ENCODE results near the gene MAFG. TPM values are rescaled to one million over a fixed set of nuclear protein-coding genes. Genes with fewer than 3 reads are reported as not detected.
A peak's percentile ranks its signal among the peaks of the same experiment; 100 is the strongest.

The MAFG gene
- total and polyA plus RNA-seq, 2 of the 13 experiments (the other 11 are each of a cell fraction or from before 2014, with no cell fraction given): 14.5 to 20.0 TPM

DNA sequence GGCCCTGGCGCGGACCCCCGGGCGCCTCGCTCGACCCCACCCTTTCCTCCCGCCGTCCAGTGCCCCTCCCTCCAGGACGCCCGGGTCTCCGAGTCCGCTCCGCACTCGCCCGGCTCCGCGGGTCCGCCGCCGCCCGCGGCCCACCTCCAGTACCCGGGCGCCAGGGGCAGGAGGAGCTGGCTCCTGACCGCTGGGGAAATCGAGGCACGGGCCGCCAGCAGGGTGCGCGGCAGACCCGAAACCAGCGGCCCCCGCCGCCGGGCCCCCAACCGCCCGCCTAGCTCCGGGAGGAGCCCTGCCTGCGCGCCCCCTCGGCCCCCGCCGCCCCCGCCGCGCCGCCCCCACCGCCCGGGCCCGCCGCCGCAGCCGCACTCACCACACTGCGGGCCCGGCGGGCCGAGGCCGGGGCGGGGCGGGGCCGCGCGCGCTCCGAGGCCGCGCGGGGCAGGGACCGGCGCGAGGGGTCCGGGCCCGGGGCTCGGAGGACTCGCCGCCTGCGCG is 333 bp downstream of the MAFG start (continued):
- TF ChIP-seq EEA1 (CRISPR knock-in tag; IDR thresholded peaks at IDR 0.05; ENCODE audit: borderline replicate concordance): 0 out of 2 replicates have a peak, but pooled peaks have one; percentile 15
- TF ChIP-seq, protein P1, sequence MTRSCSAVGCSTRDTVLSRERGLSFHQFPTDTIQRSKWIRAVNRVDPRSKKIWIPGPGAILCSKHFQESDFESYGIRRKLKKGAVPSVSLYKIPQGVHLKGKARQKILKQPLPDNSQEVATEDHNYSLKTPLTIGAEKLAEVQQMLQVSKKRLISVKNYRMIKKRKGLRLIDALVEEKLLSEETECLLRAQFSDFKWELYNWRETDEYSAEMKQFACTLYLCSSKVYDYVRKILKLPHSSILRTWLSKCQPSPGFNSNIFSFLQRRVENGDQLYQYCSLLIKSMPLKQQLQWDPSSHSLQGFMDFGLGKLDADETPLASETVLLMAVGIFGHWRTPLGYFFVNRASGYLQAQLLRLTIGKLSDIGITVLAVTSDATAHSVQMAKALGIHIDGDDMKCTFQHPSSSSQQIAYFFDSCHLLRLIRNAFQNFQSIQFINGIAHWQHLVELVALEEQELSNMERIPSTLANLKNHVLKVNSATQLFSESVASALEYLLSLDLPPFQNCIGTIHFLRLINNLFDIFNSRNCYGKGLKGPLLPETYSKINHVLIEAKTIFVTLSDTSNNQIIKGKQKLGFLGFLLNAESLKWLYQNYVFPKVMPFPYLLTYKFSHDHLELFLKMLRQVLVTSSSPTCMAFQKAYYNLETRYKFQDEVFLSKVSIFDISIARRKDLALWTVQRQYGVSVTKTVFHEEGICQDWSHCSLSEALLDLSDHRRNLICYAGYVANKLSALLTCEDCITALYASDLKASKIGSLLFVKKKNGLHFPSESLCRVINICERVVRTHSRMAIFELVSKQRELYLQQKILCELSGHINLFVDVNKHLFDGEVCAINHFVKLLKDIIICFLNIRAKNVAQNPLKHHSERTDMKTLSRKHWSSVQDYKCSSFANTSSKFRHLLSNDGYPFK (CRISPR knock-in tag; IDR thresholded peaks at IDR 0.05; ENCODE audit: borderline replicate concordance): no peak
- no peak for TF ChIP-seq ZNF607 (CRISPR knock-in tag; IDR thresholded peaks at IDR 0.05; ENCODE audit: borderline replicate concordance)
- no peak for TF ChIP-seq ZNF138 (CRISPR knock-in tag; IDR thresholded peaks at IDR 0.05; ENCODE audit: low read depth)
- TF ChIP-seq PTBP1 (IDR thresholded peaks at IDR 0.05; ENCODE audit: low read depth, low read length, poor library complexity, severe bottlenecking): no peak
- peak; percentile 73; the same call in 1 of the 2 replicates for TF ChIP-seq ZNF558 (CRISPR knock-in tag; IDR thresholded peaks at IDR 0.05; ENCODE audit: borderline replicate concordance)
- TF ChIP-seq ZNF879 (CRISPR knock-in tag; IDR thresholded peaks at IDR 0.05): peak; percentile 83; the same call in 1 of the 2 replicates
- TF ChIP-seq, protein P2, sequence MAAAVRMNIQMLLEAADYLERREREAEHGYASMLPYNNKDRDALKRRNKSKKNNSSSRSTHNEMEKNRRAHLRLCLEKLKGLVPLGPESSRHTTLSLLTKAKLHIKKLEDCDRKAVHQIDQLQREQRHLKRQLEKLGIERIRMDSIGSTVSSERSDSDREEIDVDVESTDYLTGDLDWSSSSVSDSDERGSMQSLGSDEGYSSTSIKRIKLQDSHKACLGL (CRISPR knock-in tag; IDR thresholded peaks at IDR 0.05): no peak
- TF ChIP-seq NCOA1 (CRISPR knock-in tag; IDR thresholded peaks at IDR 0.05): 0 out of 2 replicates have a peak, but pooled peaks have one; percentile 10
- no peak for TF ChIP-seq DNMT1 (CRISPR knock-in tag; IDR thresholded peaks at IDR 0.05)
- no peak for TF ChIP-seq KAT8 (CRISPR knock-in tag; IDR thresholded peaks at IDR 0.05)
- TF ChIP-seq AGO2 (optimal IDR thresholded peaks at IDR 0.05; ENCODE audit: low read depth, low read length): peak; percentile 62
- TF ChIP-seq ZFP1 (CRISPR knock-in tag; IDR thresholded peaks at IDR 0.05): no peak
- TF ChIP-seq ZNF776 (CRISPR knock-in tag; IDR thresholded peaks at IDR 0.05): no peak
- no peak for TF ChIP-seq DPF2 (CRISPR knock-in tag; IDR thresholded peaks at IDR 0.05; ENCODE audit: borderline replicate concordance, low read depth)
- no peak for TF ChIP-seq HIC2 (CRISPR knock-in tag; IDR thresholded peaks at IDR 0.05; ENCODE audit: low read depth)

Measured in HepG2 (cell line).